Myocyte (in vitro differentiated cells): ENCODE measurements around the gene RBM34. TPM values are rescaled to one million over a fixed set of nuclear protein-coding genes. Genes with fewer than 3 reads are reported as not detected.
"Not testable (repeated sequence)": the region's sequence is repeated elsewhere in the genome, so short reads cannot be mapped to it uniquely, and the experiment has no call there.

Experiments used
- DNase-seq: peaks from one replicate; pipeline ENCODE4 v3.0.0-alpha.2; 2012; ENCODE audit warnings: low read depth
- polyA plus RNA-seq: library from polyadenylated mRNA; unstranded; fragments of >200 nt; gene quantifications from one replicate; pipeline ENCODE4 v1.2.1, GENCODE V29; 2012; ENCODE audit warnings: missing spikeins
- total RNA-seq: library from RNA; depleted of rRNA; stranded (reverse); fragments of >200 nt; gene quantifications from 2 replicates; pipeline ENCODE4 v1.2.3, GENCODE V29; 2014

Gene RBM34
- 86.9 and 101 TPM in 2 replicates for total RNA-seq
- polyA plus RNA-seq, result 44.3 TPM

- DNase-seq, result peak; percentile 90
These were observed at the start of gene RBM34 for GRCh38 chr1:235160957-235161684. Gene RBM34 (minus strand): TSS chr1:235161250. CDS start chr1:235161226, 24 bp downstream.

GRCh38 chr1:235207209-235207565, 46.1 kb upstream of the RBM34 start:
- peak; percentile 71 for DNase-seq

GRCh38 chr1:235206533-235207208, 45.6 kb upstream of the RBM34 start:
- peak; percentile 33 for DNase-seq

GRCh38 chr1:235205687-235206086, 44.6 kb upstream of the RBM34 start:
- DNase-seq, result no peak

GRCh38 chr1:235203428-235203827, 42.4 kb upstream of the RBM34 start:
- DNase-seq, result no peak

GRCh38 chr1:235202447-235202846, 41.4 kb upstream of the RBM34 start:
- not testable (repeated sequence) for DNase-seq

- peak; percentile 48 for DNase-seq
These were observed 38.4 kb upstream of the RBM34 start for GRCh38 chr1:235199441-235199840.

- DNase-seq, result no peak
These were observed 29.4 kb upstream of the RBM34 start for GRCh38 chr1:235190431-235190830.

GRCh38 chr1:235187316-235187715, 26.3 kb upstream of the RBM34 start:
- no peak for DNase-seq

GRCh38 chr1:235181561-235182245, 20.7 kb upstream of the RBM34 start:
- no peak for DNase-seq

- DNase-seq, result no peak
These were observed 19.9 kb upstream of the RBM34 start for GRCh38 chr1:235180916-235181460.

- no peak for DNase-seq
These were observed 15.4 kb upstream of the RBM34 start for GRCh38 chr1:235176486-235176885.

GRCh38 chr1:235169986-235170385, 8.9 kb upstream of the RBM34 start:
- no peak for DNase-seq

GRCh38 chr1:235168375-235168774, 7.3 kb upstream of the RBM34 start:
- DNase-seq, result no peak

GRCh38 chr1:235161685-235162327, 756 bp upstream of the RBM34 start:
- no peak for DNase-seq

- no peak for DNase-seq
These were observed 580 bp downstream of the RBM34 start for GRCh38 chr1:235160383-235160956.

- not testable (repeated sequence) for DNase-seq
These were observed 1.1 kb downstream of the RBM34 start for GRCh38 chr1:235159930-235160329.

GRCh38 chr1:235159284-235159683, 1.8 kb downstream of the RBM34 start:
- not testable (repeated sequence) for DNase-seq

- DNase-seq, result no peak
These were observed 2.4 kb downstream of the RBM34 start for GRCh38 chr1:235158680-235159079.

- DNase-seq, result no peak
These were observed 3.9 kb downstream of the RBM34 start for GRCh38 chr1:235157150-235157549.

- DNase-seq, result no peak
These were observed 4.3 kb downstream of the RBM34 start for GRCh38 chr1:235156740-235157139.
